Neuron (in vitro differentiated cells): ENCODE results near the gene MRPL54.

Source experiments
- H2AFZ ChIP-seq: one replicate; pipeline ENCODE4 v1.6.1; 2013; ENCODE audit warnings: low read depth, mild to moderate bottlenecking, inconsistent platforms, low read length, moderate library complexity
- H3K27me3 ChIP-seq: one replicate; pipeline ENCODE4 v1.6.1; 2013; ENCODE audit warnings: low read length; ENCODE audit not compliant: insufficient read depth
- H3K36me3 ChIP-seq: one replicate; pipeline ENCODE4 v1.6.1; 2013; ENCODE audit warnings: low read length; ENCODE audit not compliant: insufficient read depth
- H3K4me1 ChIP-seq: one replicate; pipeline ENCODE4 v1.6.1; 2013; ENCODE audit warnings: low read length; ENCODE audit not compliant: insufficient read depth
- H3K4me3 ChIP-seq: 2 replicates; pipeline ENCODE4 v1.5.1; 2013; ENCODE audit warnings: mild to moderate bottlenecking, low read length, moderate library complexity
- H3K9me3 ChIP-seq: one replicate; pipeline ENCODE4 v1.6.1; 2013; ENCODE audit warnings: low read length

The MRPL54 gene

GRCh38 chr19:3778104-3778867 lies 15.8 kb downstream of the MRPL54 start:
- H3K27me3 ChIP-seq: peaks cover 3% of the 10 kb centered on the region
- H3K36me3 ChIP-seq: no peaks in the 10 kb centered on the region
- no peak overlapping the region for H2AFZ ChIP-seq
- H3K4me1 ChIP-seq: no peaks in the 10 kb centered on the region
- no peak overlapping the region for H3K4me3 ChIP-seq
- H3K9me3 ChIP-seq: peaks cover 4% of the 10 kb centered on the region

- no peaks in the 10 kb centered on the region for H3K4me1 ChIP-seq
- peaks cover 4% of the 10 kb centered on the region for H3K9me3 ChIP-seq
- no peaks in the 10 kb centered on the region for H3K36me3 ChIP-seq
- H2AFZ ChIP-seq: no peak overlapping the region
- no peak overlapping the region for H3K4me3 ChIP-seq
- peaks cover 9% of the 10 kb centered on the region for H3K27me3 ChIP-seq
Observed at GRCh38 chr19:3778899-3779723, 16.6 kb downstream of the MRPL54 start.

- Histone ChIP-seq H3K9me3 (peaks cover 4% of the 10 kb centered on the region), H3K4me1 (peaks cover 5% of the 10 kb centered on the region), H3K27me3 (peaks cover 24% of the 10 kb centered on the region), H3K4me3 (no peak overlapping the region), H2AFZ (no peak overlapping the region), H3K36me3 (no peaks in the 10 kb centered on the region)
Observed at GRCh38 chr19:3780786-3781304, 18.4 kb downstream of the MRPL54 start.

- H3K4me3 ChIP-seq: no peak overlapping the region
- peaks cover 3% of the 10 kb centered on the region for H3K9me3 ChIP-seq
- peaks cover 5% of the 10 kb centered on the region for H3K4me1 ChIP-seq
- H2AFZ ChIP-seq: no peak overlapping the region
- H3K27me3 ChIP-seq: peaks cover 30% of the 10 kb centered on the region
- no peaks in the 10 kb centered on the region for H3K36me3 ChIP-seq
Observed at GRCh38 chr19:3781603-3782002, 19.1 kb downstream of the MRPL54 start.

GRCh38 chr19:3782330-3782729 lies 19.8 kb downstream of the MRPL54 start:
- Histone ChIP-seq H3K4me3 (no peak overlapping the region), H3K9me3 (peaks cover 3% of the 10 kb centered on the region), H3K4me1 (peaks cover 5% of the 10 kb centered on the region), H3K36me3 (no peaks in the 10 kb centered on the region), H3K27me3 (peaks cover 33% of the 10 kb centered on the region), H2AFZ (no peak overlapping the region)

GRCh38 chr19:3782903-3783302 lies 20.4 kb downstream of the MRPL54 start:
- Histone ChIP-seq H2AFZ (no peak overlapping the region), H3K27me3 (peaks cover 36% of the 10 kb centered on the region), H3K36me3 (no peaks in the 10 kb centered on the region), H3K9me3 (peaks cover 3% of the 10 kb centered on the region), H3K4me3 (no peak overlapping the region), H3K4me1 (peaks cover 5% of the 10 kb centered on the region)

GRCh38 chr19:3783660-3784584 lies 21.4 kb downstream of the MRPL54 start:
- Histone ChIP-seq H3K4me3 (no peak overlapping the region), H3K27me3 (peaks cover 40% of the 10 kb centered on the region), H2AFZ (no peak overlapping the region), H3K4me1 (peaks cover 5% of the 10 kb centered on the region), H3K36me3 (no peaks in the 10 kb centered on the region), H3K9me3 (peaks cover 3% of the 10 kb centered on the region)

- Histone ChIP-seq H2AFZ (no peak overlapping the region), H3K9me3 (peaks cover 3% of the 10 kb centered on the region), H3K4me1 (peaks cover 5% of the 10 kb centered on the region), H3K27me3 (peaks cover 40% of the 10 kb centered on the region), H3K4me3 (no peak overlapping the region), H3K36me3 (no peaks in the 10 kb centered on the region)
Observed at GRCh38 chr19:3784607-3785450, 22.3 kb downstream of the MRPL54 start.

GRCh38 chr19:3785451-3785937 lies 23.0 kb downstream of the MRPL54 start:
- H3K9me3 ChIP-seq: peaks cover 3% of the 10 kb centered on the region
- peak overlapping the region; percentile 71 for H2AFZ ChIP-seq
- H3K36me3 ChIP-seq: no peaks in the 10 kb centered on the region
- peaks cover 5% of the 10 kb centered on the region for H3K4me1 ChIP-seq
- H3K27me3 ChIP-seq: peaks cover 40% of the 10 kb centered on the region
- H3K4me3 ChIP-seq: peak overlapping the region; percentile 29

- peak within 1 kb of the TSS; percentile 71 for H2AFZ ChIP-seq
- peaks cover 3% of the 10 kb centered on the region for H3K9me3 ChIP-seq
- no peaks in the 10 kb centered on the region for H3K36me3 ChIP-seq
- H3K27me3 ChIP-seq: peaks cover 40% of the 10 kb centered on the region
- peak within 1 kb of the TSS; percentile 29 for H3K4me3 ChIP-seq
- peaks cover 5% of the 10 kb centered on the region for H3K4me1 ChIP-seq
Observed at GRCh38 chr19:3785938-3786824, 23.7 kb downstream of the MRPL54 start, which contains the start of gene MATK. Gene MATK (minus strand): TSS chr19:3786381. CDS start chr19:3785135, 1,246 bp downstream.
